ENCODE data around the gene WNT10A.

WNT10A gene

GRCh38 chr2:218895326-218895725 lies 14.7 kb downstream of the WNT10A start:
- no peak overlapping the region for H3K4me3 ChIP-seq (ENCODE audit: low read depth, low read length)
- ChIA-PET CTCF (interaction anchor here (1.4 to 16.3 kb wide), 2 partner anchors 11 to 15 kb away, joined by 7 to 453 read pairs; partner anchors contain the start of gene WNT10A), POLR2A (no interaction called here)

GRCh38 chr2:218895759-218896500 lies 15.3 kb downstream of the WNT10A start:
- POLR2A ChIA-PET: no interaction called here
- no peak for TF ChIP-seq CTCF (IDR thresholded peaks at IDR 0.05; ENCODE audit: insufficient read depth, low read length, missing control alignments)
- DNase-seq (ENCODE audit: low read depth, low spot score): no peak
- H3K4me3 ChIP-seq (ENCODE audit: low read depth, low read length): no peak overlapping the region
- CTCF ChIA-PET: interaction anchor here (1.4 to 16.3 kb wide), 5 partner anchors 10 to 176 kb away, joined by 3 to 453 read pairs (median 22); partner anchors contain the start of genes WNT10A and WNT6

More at GRCh38 chr2:218895326-218895725, 14.7 kb downstream of the WNT10A start:
- no peak for TF ChIP-seq CTCF (IDR thresholded peaks at IDR 0.05; ENCODE audit: insufficient read depth, low read length, missing control alignments)
- no peak for DNase-seq (ENCODE audit: low read depth, low spot score)

GRCh38 chr2:218896501-218897393 lies 16.1 kb downstream of the WNT10A start:
- no peak for DNase-seq (ENCODE audit: low read depth, low spot score)
- ChIA-PET CTCF (interaction anchor here (1.2 to 16.3 kb wide), 11 partner anchors 9 to 255 kb away, joined by 3 to 453 read pairs (median 7); partner anchors contain the start of genes WNT10A and WNT6), POLR2A (no interaction called here)
- no peak for TF ChIP-seq CTCF (IDR thresholded peaks at IDR 0.05; ENCODE audit: insufficient read depth, low read length, missing control alignments)
- no peak overlapping the region for H3K4me3 ChIP-seq (ENCODE audit: low read depth, low read length)

GRCh38 chr2:218897394-218898108 lies 16.9 kb downstream of the WNT10A start:
- POLR2A ChIA-PET: no interaction called here
- no peak for TF ChIP-seq CTCF (IDR thresholded peaks at IDR 0.05; ENCODE audit: insufficient read depth, low read length, missing control alignments)
- DNase-seq (ENCODE audit: low read depth, low spot score): no peak
- H3K4me3 ChIP-seq (ENCODE audit: low read depth, low read length): no peak overlapping the region
- CTCF ChIA-PET: interaction anchor here (0.8 to 16.3 kb wide), 25 partner anchors 9 to 257 kb away, joined by 3 to 453 read pairs (median 4); partner anchors contain the start of genes CDK5R2, WNT10A and WNT6

GRCh38 chr2:218898109-218898878 lies 17.6 kb downstream of the WNT10A start:
- peak; percentile 90 for TF ChIP-seq CTCF (IDR thresholded peaks at IDR 0.05; ENCODE audit: insufficient read depth, low read length, missing control alignments)
- no peak for DNase-seq (ENCODE audit: low read depth, low spot score)
- H3K4me3 ChIP-seq (ENCODE audit: low read depth, low read length): no peak overlapping the region
- ChIA-PET POLR2A (interaction anchor here (0.8 kb wide), 1 partner anchor 28 kb away, joined by 3 read pairs; no protein-coding TSS in a partner anchor), CTCF (interaction anchor here (0.8 to 16.3 kb wide), 28 partner anchors 8 to 257 kb away, joined by 3 to 453 read pairs (median 4); partner anchors contain the start of genes CDK5R2, WNT10A and WNT6)

Measured in AG04449 (cell line).